22Rv1 (cell line): Measurements from ENCODE around the gene ITGAD.

Experiments
- H3K27ac ChIP-seq: fragments of 450-650 bp; 2 replicates; pipeline ENCODE4 v1.5.1; 2017
- CTCF ChIP-seq: fragments of 450-650 bp; IDR thresholded peaks from 2 replicates; pipeline ENCODE4 v1.5.1; 2017; ENCODE audit warnings: mild to moderate bottlenecking
- ZFX ChIP-seq: fragments of 450-650 bp; IDR thresholded peaks from 2 replicates; pipeline ENCODE4 v1.6.1; 2017; ENCODE audit warnings: antibody characterized with exemption, borderline replicate concordance

Gene ITGAD

GRCh38 chr16:31409433-31409832, 16.3 kb downstream of the ITGAD start:
- no peak overlapping the region for H3K27ac ChIP-seq
- TF ChIP-seq CTCF = no peak
- TF ChIP-seq ZFX = no peak

GRCh38 chr16:31410082-31410481, 16.9 kb downstream of the ITGAD start:
- no peak for TF ChIP-seq ZFX
- no peak for TF ChIP-seq CTCF
- H3K27ac ChIP-seq = no peak overlapping the region

GRCh38 chr16:31411024-31411844, 18.1 kb downstream of the ITGAD start:
- no peak for TF ChIP-seq CTCF
- TF ChIP-seq ZFX = no peak
- H3K27ac ChIP-seq = no peak overlapping the region

GRCh38 chr16:31412750-31413149, 19.6 kb downstream of the ITGAD start:
- TF ChIP-seq ZFX (no peak), CTCF (no peak)
- H3K27ac ChIP-seq = no peak overlapping the region

GRCh38 chr16:31413381-31413780, 20.2 kb downstream of the ITGAD start:
- TF ChIP-seq CTCF (no peak), ZFX (no peak)
- H3K27ac ChIP-seq = no peak overlapping the region

- TF ChIP-seq ZFX (no peak), CTCF (no peak)
- no peak overlapping the region for H3K27ac ChIP-seq
Observed at GRCh38 chr16:31413943-31414342, 20.8 kb downstream of the ITGAD start.

- H3K27ac ChIP-seq = no peak overlapping the region
- TF ChIP-seq CTCF = no peak
- TF ChIP-seq ZFX = no peak
Observed at GRCh38 chr16:31414706-31415105, 21.6 kb downstream of the ITGAD start.
